Stimulated activated CD4-positive, alpha-beta T cell treated with anti-CD3 and anti-CD28 coated beads, Interleukin-4, amount 100 ng/mL, for 48 hours (primary cell): ENCODE measurements around the gene PPP2R2C.

ENCODE experiments used
- DNase-seq, 2 donors: peaks; one replicate each; pipeline ENCODE4 v3.0.0-alpha.2; 2020; ENCODE audit warnings: low read depth in 2 of 2

PPP2R2C gene

DNA sequence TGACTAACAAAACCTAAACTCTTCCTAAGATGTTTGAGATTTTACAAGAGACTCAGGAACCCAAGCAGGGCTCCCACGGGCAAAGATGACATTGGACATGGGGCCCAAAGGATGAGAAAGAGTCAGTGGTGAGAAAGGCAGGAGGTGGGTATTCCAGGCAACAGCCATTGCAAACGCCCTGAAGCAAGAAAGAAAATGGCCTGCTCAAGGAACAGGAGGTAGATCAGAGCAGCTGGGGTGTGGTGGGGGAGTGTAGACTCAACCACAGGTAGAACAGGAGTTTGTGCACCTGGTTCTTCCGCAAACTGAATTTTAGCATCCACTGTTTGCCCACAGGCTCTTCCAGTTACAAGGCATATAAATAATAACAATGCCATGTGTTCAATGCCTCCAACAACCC lies 3.3 kb downstream of the PPP2R2C start:
- no peak for DNase-seq

GRCh38 chr4:6468376-6468775 lies 4.0 kb downstream of the PPP2R2C start:
- no peak for DNase-seq

- DNase-seq, result no peak
Observed at GRCh38 chr4:6467600-6467999, 4.8 kb downstream of the PPP2R2C start.

DNA sequence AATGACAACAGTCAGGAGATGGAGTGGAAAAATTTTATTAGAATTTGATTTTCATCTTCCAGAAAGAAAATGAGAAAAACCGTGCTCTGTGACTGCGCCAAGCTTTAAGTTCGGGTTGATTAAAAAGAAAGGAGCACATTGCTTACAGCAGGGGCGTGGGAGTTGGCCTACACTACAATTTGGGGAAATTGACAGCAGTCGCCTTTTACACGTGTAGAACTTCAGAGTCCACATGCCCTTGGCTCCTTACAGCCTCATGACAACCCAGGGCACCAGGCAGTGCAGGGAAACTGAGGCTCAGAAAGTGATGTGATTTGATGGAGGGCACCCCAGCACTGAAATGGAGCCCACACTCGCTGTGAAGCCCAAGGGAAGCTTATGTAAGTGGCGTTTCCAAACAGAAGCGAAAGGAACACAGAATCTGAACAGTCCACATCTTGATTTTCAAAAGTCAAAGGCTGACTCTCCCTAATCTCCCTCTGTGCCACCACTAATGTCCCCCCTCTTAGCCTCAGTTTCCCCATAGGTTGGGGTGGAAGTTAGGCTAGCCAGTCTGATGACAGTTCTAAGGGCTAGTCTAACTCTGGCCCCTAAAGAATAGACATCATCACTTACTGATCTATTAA lies 5.5 kb downstream of the PPP2R2C start:
- no peak for DNase-seq

- DNase-seq, result no peak
Observed at GRCh38 chr4:6465955-6466354, 6.5 kb downstream of the PPP2R2C start.

- DNase-seq, result no peak
Observed at GRCh38 chr4:6464842-6465588, 7.4 kb downstream of the PPP2R2C start.

DNA sequence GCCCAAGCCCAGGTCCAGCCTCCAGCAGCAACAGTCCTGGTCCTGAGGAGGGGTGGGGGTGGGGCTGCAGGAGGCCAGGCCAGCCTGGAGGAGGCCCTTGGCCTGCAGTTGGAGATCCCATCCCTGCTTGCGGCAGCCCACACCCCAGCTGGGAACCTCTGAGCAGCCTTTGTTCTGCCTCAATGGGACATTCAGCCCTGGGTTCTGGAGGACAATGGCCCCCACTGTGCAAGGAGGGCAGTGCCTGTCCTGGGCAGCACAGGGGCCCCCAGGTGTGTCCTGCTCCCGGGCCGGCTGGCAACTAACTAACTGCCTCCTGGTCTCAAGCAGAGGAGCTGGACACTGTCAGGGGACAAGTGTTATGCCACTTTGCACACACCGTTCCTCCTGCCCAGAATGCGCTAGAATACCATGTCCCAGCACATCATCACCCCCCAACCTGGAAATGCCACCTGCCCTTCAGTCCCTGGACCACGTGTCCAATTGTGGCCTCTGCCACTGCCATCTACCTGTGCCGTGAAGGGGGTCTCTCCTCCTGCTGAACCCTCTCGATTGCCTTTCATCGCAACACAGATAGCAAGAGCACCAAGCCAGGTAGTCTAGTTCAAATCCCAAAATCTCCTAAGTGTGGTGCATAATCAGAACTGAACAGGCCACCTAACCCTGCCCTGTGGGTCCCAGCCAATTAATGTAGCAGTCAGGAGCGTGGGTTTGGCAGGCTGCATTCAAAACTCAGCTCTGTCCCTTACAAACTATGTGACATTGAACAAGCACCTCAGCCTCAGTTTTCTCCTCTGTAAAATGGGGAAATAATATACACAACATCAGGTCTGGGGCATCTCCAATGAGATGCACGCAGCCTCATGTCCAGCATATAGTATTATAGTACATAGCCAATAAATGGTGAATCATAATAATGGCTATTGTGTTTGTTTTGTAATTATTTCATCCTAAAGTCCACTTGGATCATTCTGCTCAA lies 8.8 kb downstream of the PPP2R2C start:
- DNase-seq, result no peak

DNA sequence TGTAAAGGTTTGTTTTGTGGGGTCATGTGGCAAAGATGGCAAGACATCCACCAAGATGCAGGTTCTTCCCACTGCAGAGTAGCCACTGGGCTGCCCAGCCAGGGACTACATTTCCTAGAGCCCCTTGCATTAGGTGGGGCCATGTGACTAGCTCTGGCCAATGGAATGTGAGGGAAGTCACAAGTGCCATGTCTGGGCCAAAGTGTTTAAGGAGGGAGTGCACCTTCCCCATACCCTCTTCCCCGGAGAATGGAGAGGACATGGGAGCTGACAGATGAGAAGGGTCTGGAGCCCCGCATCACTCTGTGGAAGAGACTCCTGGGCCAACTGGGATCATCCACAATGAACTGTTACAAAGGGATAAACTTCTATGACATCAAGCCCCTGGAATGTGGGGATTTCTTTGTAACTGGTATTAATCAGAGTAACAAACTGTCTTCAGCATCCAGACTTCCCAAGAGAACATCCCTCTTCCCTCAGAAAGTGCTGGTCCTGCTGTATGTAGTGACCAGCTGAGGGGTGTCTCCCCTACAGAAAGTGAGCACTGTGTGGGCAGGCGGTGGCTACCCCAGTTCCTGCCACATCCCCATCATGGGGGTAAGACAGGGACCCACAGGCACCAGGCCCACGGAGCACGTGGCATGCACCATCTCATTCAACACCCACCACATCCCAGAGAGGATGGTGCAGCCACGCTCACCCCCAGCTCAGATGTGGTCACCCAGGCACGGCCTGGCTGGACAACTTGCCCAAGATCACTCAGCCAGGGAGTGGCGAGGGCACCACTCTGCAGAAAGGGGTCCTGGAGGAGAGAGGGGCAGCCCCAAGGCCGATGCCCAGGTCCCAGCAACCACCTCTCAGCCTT lies 10.9 kb downstream of the PPP2R2C start:
- no peak for DNase-seq

GRCh38 chr4:6460876-6461275 lies 11.5 kb downstream of the PPP2R2C start:
- DNase-seq, result no peak

GRCh38 chr4:6458528-6458927 lies 13.9 kb downstream of the PPP2R2C start:
- no peak for DNase-seq

GRCh38 chr4:6456450-6456849 lies 16.0 kb downstream of the PPP2R2C start:
- DNase-seq, result no peak

DNA sequence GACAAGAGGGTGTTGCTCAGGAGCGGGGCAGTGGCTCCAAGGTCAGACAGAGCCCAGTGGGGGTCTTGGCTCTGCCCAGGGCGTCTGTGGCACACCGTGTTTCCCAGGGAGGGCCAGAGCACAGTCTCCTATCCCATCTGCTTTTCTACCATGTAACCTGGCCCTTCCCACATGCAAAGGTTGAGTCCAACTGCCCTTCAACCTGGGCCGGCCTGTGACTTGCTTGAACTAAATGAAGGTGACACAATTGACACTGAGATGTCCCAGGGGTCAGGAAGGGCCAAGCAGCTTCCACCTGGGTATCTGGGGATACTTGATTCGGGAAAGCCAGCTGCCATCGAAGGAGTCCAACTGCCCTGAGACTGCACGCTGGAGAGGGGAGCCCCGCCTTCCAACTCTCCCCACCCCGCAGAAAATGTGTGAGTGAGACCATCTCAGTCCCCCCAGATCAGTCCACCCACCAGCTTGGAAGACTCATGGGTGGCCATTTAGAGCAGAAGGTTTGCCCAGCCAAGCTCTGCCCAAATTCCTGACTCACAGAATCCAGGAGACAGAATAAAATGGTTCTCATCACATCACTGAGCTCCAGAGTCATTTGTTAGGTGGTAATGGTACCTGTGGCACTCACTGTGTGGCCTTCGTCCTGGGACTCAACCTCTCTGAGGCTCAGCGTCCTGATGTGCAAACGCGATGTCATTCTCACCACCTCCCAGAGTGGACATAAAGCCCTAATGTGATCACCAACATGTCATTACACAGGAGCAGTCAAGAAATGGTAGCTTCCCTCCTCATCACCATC lies 18.1 kb downstream of the PPP2R2C start:
- DNase-seq, result no peak

- no peak for DNase-seq
Observed at GRCh38 chr4:6453688-6453990, 18.8 kb downstream of the PPP2R2C start.

DNA sequence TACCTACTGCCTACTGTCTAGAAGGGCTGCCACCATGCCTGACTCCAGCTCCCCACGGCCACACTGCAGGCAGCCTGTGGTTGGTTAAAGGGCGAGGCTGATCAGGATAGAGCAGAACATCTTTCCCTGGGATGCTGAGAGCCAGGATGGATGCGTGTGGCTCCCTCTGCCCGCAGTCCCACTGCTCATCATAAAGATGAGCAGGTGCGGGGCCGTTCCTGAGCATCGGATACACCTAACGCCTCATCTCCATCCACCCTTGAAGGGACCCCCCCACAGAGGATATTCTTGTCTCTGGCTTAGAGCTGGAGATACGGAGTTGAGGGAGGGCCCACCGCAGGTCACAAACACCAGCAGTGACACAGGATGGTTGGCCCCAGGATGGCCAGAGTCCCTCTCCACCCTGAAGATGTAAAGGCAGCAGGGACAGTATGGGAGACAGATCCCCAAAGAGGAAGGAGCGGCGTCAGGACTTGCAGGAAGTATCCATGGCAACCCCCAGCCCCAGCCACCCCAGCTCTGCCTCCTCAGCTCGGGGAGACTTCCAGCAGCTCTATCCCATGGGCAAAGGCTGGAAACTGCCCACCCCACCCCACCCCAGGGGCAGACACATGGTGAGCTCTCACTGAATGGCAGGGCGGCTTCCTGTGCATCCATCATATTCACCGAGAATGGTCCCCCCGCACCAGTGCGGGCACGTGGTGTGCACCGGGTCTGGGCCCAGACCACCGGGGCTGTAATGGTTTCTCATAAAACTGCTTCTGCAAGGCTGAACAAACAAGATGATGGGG lies 19.3 kb downstream of the PPP2R2C start:
- DNase-seq, result no peak

DNA sequence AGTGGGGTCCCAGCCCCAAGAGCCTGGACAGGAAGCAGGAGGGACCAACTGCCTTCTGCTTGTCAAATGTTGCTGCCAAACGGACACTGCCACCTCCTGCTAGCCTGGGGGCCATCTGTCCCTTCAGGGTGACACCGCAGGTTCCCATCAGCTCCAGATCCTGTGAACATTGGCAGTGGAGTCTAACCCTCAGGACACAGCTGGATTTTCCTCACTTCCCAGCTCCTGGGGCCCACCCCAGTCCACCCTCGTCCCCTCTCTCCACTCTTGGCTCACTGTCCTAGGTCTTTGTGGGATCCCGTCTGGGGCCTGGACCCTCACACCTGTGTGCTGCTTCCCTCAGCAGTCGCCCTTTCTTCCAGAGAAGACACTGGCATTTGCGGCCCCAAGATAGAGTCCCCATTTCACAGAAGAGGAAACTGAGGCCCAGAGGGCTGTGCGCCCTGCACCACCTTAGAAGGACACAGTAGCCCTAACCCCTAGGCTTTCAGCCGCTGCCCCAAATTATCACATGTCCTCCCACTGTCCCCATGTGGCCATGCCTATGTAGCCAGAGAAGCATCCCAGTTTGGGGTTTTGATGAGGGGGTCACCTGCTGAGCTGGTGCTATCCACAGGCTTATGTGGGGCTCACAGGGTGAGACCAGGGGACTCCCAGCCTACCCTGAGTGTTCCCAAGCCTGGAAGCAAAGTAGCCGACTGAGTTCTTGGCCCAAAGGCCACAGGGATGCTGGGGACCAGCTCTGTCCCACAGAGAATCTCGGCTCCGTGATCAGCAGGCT lies 20.1 kb downstream of the PPP2R2C start:
- DNase-seq, result no peak

GRCh38 chr4:6451309-6451708 lies 21.1 kb downstream of the PPP2R2C start:
- no peak for DNase-seq

DNA sequence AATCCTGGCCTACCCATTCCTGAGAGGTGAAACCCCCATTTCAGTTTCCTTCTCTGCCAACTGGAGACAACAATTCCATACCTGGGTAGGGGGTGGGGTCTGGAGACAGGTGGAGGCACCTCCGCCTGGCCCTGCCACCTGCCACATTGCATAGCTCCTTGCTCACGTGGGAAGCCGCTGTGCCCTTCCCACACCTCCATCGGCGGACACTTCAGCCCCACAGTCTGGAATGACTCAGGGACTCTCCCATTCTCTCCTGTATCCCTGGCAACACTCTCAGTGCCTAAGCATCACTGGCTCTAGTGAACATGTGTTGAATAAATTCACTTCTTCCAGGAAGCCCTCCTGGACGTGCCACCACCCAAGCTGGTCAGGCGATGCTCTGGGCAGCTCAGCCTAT lies 21.7 kb downstream of the PPP2R2C start:
- DNase-seq, result no peak

DNA sequence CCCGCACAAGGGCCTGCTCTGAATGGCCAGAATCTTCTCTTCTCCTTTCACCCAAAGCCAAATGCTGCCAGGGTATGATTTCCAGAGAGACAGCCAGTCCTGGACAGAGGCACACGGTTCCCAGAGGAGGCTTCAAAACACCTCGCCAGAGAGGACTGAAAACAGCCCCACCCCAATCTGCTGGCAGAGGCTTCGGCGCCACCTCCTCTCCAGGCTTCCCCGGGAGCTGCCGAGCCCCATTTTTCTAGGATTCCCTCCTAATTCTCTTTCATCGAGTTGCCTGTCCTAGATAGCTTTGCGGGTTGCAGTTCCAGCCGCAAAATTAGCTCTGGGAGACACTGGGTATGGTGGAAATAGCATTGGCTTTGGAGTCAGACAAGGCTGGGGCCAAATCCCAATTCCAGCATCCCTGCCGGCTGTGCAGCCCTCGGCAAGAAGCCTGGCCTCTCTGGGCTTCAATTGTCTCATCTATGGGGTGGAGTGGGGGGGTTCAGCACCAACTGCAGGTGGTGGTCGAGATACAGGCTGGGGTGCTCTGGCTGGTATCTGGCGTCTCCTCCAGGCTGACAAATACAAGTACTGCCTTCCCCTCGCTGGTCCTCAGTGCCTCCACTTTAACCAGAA lies 22.6 kb downstream of the PPP2R2C start:
- DNase-seq, result no peak

GRCh38 chr4:6449335-6449734 lies 23.1 kb downstream of the PPP2R2C start:
- no peak for DNase-seq
